ENCODE data around the gene PTK6.

Gene PTK6

GRCh38 chr20:63556873-63557478, 19.8 kb upstream of the PTK6 start:
- DNase-seq = no peak

- DNase-seq = no peak
Measured at GRCh38 chr20:63555661-63556381, 18.6 kb upstream of the PTK6 start.

DNA sequence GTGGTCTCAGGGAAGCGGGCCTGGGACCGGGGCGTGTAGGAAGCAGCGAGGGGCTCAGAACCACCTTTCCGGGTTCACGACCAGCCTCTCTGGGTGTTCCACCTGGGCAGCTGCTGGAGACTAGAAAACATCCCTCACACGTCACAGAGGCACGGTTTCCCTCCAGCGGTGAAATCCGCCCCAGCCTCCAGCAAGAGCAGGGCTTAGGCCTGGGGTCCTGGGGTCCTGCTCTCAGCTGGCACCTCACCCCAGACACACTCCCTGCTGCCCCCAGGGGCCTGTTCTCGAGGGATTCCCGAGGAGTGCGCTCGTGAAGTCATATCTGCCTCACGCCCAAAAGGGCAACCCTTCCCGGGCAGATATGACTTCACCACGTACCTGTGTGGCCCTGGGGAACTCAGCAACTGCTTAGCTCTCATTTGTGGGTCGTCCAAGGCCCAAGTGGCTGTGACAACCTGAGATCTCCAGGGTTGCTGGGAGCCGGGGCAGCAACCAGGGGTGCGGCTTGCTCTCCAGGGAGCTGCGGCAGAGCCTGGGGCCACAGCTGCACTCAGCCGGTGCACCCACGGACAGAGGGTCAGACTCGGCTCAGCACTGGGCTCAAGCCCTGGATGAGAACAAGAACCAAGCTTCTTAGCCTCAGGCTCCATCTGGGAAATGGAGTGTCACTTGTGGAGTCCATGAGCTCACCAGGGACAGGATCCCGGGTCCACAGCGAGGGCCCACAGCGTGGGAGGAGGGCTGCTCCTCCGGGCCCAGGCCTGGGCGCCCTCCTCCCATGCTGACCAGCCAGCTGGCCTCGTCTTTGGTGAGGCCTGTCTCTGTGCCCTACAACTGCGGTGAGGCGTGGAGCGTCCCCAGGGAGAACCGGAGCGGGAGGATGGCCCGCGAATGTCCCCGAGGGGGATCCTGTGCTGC, 17.4 kb upstream of the PTK6 start:
- no peak for DNase-seq

- DNase-seq = no peak
Measured at GRCh38 chr20:63553933-63554290, 16.7 kb upstream of the PTK6 start, which contains the start of gene FNDC11. Gene FNDC11 (plus strand): TSS chr20:63554159. CDS start chr20:63555664, 1,505 bp downstream.

- no peak for DNase-seq
Measured at GRCh38 chr20:63553251-63553932, 16.2 kb upstream of the PTK6 start.

DNA sequence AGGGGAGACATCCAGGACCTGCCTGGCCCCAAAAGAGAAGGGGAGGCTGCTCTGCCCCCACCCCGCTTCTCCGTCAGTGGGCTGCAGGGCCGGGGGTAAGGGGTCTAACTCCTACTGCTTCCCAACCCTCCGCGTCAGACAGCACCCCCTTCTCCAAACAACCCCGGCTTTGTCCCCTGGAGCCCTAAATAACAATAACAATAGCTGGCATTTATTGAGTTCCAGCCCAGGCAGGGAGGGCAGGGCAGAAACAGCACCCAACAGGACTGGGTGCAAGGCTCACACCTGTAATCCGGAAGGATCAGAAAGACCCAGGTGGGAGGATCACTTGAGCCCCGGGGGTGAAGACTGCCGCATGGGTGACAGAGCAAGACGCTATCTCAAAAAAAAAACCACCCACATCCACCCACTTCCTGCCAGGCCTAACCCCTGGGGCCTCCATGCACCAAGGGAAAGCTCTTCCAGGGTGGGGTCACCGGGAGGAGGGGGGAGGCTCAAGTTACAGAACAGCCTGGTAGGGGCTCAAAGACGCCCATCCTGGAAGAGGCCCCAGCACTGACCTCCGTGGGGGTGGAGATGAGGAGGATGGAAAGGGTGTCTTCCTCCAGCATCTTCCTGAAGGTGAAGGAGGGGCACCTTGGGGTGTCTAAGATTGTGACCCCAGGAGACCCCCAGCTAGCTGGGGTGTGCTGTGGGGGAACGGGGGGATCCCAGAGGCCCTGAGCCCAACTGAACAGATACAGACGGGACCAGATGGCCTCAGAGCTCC, 15.5 kb upstream of the PTK6 start:
- no peak for DNase-seq

- no peak for DNase-seq
Measured at GRCh38 chr20:63551068-63551467, 13.9 kb upstream of the PTK6 start.

DNA sequence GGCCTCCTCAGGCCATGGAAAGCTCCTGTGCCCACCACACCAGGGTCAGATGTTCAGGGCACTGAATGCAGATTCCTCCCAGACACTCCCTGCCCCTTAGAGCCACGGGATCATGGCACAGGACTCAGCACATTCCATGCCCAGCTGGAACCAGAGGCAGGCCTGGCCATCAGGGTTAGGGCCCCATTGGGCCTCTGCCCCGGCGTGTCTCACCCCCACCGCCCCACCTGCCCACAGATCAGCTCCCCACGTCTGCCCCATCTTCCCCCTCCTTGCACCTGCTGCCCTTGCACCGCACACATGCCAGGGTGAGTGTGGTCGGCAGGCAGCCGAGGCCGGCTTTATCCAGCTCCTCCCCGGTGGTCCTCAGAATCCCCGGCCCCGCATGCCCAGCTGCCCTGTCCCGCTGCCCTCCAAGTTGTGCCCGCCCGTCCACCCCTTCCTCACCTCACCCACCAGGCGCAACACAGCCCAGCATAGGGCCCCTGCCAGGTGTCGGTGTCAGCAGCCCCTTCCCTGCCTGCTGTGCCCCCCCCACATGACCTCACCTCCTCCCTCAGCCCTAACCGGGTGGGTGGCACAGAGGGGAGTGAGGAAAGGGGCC, 12.6 kb upstream of the PTK6 start:
- no peak for DNase-seq

GRCh38 chr20:63549019-63549418, 11.8 kb upstream of the PTK6 start:
- no peak for DNase-seq

DNA sequence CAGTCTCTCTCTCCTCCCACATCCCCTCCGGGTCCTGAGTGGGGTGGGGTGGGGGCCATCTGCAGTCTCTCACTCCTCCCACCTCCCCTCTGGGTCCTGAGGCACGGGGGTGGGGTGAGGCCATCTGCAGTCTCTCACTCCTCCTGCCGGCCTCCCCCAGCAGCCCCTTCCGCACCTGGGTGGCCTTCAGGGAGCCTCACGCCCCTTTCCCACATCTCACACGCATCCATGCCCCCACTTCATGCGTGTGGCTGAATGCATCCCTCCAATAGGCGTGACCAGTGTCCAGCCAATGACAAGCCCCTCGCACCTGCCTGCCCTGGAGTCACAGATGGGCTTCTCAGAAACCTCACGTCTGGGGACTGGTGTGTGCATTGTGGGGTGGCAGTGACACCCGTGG, 11.4 kb upstream of the PTK6 start:
- DNase-seq = no peak

DNA sequence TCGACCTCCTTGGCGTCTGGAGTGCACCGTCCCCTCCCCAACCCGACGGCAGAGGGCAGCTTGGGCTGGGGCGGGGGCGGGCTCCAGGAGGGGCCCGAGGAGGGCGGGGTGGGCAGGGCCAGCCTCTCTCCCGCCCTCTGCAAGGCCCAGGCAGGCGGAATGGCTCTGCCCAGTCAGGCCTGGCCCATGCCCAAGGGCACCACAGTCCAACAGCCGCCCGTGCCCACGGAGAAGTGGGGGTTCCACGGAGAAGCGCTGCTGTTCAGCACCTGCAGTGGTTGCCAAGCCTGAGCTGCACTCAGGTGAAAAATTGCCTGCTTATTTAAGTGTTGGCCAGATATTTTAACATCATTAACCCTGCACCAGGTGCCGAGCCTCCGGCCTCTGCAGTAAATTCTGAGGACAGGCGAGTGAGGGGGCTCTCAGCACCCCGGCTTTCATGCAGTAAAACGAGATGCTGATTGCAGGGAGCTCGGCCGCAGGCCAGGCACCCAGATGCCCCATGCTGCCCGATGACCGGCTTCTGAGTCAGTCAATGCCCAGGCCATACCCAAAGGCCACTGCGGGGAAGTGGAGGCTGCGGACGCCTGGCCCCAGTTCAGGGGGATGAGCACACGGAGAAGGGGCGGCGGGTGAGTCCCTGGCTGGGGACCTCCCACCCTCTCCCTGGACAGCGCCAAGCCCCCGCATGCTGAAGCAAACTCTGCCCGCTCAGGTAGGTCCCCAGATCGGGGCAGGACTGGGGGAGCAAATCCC, 10.7 kb upstream of the PTK6 start, which contains the start of gene SRMS:
SRMS (minus strand) TSS at position 25 of the 756 bp plus-strand sequence. CDS start 286 bp downstream, outside the sequence.
- no peak for DNase-seq

GRCh38 chr20:63546956-63547724, 10.0 kb upstream of the PTK6 start:
- DNase-seq = no peak

DNA sequence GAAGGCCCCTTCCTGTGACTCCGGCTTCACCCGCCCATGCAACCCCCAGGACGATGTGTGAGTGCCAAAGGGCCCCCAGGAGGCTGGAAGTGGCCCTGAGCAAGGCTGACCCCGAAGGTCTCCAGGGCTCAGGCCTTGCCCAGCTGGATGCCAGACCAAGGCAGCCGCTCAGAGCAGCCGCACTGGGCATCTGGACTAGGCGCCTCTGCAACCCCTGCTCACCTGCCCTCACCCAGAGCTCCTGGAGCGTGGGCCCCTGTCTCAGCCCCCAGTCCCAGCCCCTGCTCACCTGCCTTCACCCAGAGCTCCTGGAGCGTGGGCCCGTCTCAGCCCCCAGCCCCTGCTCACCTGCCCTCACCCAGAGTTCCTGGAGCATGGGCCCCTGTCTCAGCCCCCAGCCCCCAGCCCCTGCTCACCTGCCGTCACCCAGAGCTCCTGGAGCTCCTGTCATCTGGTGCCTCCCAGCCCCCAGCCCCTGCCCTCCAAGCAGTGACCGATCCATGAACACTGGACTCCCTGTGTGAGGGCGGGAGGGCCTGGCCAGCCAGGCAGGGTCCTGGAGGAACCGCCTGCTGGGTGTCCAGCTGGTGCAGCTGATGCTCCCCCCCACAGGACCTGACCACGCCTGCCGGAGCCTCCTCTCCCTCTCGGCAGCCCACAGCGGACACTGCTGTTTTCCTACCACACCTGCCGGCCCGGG, 9.2 kb upstream of the PTK6 start:
- no peak for DNase-seq

GRCh38 chr20:63545814-63546213, 8.6 kb upstream of the PTK6 start:
- no peak for DNase-seq

DNA sequence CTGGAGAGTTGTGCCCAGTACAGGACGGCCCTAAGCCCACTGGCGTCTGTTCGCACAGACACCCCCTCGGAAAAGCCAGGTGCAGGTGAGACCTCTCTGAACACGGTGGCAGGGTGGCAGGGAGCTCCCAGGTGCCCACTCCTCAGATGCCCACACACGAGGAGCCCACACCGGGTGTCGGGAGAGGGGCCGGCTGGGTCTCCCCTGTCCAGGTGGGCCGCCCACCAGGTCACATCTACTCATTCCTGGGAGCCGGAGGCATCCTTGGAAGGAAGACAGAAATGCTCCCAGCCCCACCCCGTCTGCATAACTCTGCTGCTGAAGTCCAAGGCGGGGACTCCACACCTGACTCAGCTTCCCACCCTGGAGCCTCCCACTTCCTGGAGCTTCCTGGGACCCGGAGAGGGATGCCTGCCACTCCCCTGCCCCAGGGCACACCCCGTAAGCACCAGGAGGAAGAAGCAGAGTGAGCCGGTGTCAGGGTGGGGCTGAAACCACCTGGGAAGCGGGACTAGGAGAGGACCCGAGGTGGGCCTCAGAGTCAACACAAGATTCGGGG, 7.9 kb upstream of the PTK6 start:
- no peak for DNase-seq

- DNase-seq = no peak
Measured at GRCh38 chr20:63544241-63544957, 7.2 kb upstream of the PTK6 start.

- no peak for DNase-seq
Measured at GRCh38 chr20:63543733-63544132, 6.6 kb upstream of the PTK6 start.

GRCh38 chr20:63543131-63543530, 6.0 kb upstream of the PTK6 start:
- no peak for DNase-seq

Measured in NCI-H1092 treated with DMSO at 0.1 percent for 48 hours (cell line).